HG03139 (cell line): ENCODE data around the gene AMIGO2.
"Not testable (repeated sequence)": the region's sequence is repeated elsewhere in the genome, so short reads cannot be mapped to it uniquely, and the experiment has no call there.

Experiments
- ATAC-seq: cut with Tn5 transposase; IDR thresholded peaks from one replicate; pipeline ENCODE4 v1.9.1; 2021; ENCODE audit not compliant: unreplicated experiment

AMIGO2 gene

DNA sequence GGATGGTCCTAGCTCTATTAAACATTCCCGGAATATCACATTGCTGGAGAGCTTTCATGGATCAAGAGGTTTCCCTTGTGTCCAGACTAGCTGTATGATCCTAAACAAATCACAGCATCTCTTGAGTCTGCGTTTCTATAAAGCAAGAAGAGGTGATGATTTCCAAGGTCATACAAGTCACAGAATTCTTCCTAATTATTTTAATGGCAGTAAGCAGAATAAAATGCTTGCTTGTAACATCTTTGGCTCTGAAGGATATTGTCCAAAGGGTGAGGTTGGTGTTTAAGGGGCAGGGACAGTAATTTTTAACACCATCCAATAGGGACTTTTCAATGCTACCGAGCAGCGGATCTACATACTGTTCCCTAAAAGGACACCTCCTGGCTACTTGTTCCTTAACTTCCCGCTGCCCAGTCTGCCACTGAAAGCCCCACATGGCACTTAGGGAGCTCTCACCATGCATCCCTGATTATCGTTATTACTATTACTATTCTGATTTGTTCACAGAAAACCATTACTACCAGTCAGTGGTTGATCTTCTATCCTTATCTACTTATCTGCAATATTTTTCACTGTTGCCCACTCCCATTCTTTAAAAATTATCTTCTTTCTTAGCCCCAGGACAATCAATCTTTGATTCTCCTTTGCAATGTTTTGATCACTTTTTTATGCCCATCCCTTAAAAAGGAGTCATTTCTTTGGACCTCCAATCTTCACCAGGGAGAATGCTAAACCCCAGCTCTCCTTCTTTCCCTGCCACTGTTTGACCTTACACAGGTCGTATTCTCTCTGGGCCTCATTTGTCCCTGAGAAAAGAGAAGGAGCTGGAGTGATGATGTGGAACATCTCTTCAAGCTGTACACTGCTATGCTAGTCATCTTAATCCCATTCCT is 4.3 kb downstream of the AMIGO2 start:
- no peak for ATAC-seq

DNA sequence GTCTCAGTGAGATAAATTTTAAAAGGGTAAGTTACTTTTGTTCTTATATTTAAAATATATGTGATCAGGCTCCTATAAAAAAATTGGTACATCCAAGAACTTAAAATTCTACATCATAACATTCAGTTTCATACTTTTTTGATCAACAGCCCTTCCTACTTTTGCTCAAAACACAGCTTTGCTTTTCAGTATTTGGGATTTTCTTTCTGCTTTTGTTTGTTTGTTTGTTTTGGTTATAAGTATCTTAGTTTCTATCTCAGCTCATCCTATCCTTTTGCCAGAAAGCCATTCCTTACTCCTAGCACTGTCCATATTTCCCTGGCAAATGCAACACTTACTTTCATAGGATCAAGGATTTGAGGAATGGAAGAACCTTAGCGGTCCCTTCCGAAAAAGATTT is 5.0 kb downstream of the AMIGO2 start:
- no peak for ATAC-seq

DNA sequence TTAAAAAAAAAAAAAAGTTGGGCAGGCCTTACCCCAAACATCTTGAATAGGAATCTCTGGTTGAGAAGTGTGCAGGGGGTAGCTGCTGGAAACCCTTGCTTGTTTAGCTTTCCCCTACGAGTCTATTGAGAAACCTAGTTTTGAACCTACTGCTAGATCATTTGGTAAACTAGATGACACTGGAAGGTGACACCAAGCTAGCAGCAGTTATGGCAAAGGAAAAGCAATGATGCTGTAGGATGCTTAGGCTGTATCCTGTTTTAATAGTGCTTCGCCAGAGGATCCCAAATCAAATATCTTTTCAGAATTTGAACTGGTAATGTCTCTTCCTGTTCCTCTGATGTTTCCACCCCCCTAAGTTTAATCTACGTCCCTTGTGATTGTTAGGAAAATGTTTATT is 5.8 kb downstream of the AMIGO2 start:
- no peak for ATAC-seq

DNA sequence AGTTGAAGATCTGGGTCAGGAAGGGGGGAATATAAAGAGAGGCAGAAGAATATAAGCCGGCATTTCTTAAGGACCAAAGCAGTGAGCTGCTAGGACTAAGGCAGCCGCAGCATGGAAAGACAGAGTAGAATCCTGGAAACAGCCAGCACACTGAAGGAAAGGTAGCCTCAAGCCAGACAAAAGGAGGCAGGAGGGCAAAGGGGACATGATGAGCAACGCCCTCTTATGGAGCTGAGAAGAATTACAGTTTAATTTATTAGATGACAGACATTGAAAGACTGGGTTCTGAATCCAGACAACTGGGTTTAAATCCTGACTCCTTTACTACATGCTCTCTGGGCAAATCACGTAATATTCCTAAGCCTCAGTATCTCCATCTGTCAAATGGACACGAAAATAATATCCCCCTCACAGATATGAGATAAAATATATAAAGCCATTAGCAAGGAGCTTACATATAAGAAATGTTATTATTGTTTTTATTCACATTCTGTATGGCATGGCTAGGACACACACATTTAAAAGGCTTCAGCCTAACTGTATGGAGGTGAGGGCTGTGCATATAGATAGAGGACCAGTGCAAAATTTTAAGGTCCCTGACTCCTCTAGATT is 8.4 kb downstream of the AMIGO2 start:
- ATAC-seq, result no peak

DNA sequence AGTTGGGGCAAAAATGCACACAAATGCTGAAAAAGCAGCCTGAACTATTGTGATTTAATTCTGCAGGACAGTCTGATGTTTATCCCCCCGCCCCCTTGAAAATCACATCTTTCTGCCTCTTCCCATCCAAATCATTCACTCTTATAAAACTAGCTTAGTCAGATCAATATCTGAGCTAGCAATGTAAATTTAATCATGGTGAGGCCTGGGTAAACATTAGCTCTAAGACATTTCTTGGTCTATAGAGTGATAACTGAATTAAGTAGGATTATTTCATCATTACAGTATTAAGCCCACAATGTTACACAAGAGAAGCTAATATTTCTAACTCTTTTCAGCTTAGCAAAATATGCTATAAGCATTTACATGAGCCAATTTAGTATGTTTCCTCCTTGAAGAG is 9.4 kb downstream of the AMIGO2 start:
- no peak for ATAC-seq

DNA sequence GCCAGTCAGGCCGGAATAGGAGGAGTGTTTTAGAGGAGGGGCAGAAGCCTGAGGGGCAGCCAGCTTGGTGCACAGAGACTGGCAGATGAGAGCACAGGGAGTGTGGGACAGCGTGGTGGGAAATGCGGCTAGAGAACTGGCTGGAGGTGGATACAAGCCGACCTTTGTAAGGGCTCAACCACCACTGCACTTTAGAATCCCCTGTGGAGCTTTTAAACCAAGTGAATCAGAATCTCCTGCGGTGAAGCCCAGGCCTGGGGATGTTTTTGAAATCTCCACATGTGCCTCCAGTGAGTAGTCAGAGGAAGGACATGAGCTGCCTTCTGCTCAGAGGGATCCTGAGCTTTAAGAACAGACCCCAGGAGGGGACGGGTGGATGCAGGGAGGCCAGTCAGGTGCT is 11.2 kb downstream of the AMIGO2 start:
- ATAC-seq, result no peak

DNA sequence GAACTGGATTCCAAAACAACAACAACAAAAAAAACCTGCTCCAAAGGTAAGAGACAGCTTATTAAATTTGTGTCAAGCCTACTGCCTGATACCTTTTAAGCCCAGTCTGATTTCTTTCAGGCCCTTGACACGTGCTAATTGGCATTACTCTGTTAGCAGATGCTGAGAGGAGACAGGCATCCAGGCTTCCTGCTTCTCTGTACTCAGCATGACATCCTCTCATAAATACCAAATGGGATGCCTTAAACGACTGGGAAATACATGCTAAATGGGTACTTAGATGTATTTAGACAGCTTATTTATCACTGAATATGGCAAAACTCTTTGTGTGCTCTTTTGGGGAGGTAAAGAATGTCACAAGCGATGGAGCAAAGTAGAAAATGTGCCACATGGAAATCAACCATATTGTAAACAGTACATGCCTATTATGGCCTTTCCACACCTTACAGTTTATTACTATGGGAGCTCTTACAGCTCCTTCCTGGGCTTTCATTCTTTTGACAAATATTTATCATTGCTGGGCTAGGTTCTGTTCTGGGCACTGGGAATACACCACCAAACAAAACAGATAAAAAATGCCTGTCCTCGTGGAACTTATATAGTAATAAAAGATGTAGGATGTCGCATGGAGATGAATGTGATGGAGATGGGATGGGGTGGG is 11.9 kb downstream of the AMIGO2 start:
- no peak for ATAC-seq

DNA sequence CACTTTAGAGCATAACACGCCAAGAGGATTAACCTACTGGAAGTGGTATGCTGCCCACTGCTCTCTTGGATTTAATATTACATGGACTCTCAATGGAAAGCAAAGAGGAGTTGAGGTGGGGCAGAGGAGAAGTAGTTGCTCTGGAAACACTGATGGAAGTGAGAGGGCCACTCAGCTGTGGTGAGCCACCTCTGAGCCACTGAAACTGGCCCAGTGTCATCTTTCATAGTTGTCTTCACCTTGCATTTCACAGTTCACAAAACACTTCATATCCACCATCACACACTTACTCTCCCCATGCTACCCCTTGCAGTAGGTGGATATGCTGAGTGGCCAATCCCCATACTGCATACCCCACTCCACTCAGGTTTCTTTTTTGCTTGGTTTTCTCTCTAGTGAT is 12.6 kb downstream of the AMIGO2 start:
- ATAC-seq, result no peak

DNA sequence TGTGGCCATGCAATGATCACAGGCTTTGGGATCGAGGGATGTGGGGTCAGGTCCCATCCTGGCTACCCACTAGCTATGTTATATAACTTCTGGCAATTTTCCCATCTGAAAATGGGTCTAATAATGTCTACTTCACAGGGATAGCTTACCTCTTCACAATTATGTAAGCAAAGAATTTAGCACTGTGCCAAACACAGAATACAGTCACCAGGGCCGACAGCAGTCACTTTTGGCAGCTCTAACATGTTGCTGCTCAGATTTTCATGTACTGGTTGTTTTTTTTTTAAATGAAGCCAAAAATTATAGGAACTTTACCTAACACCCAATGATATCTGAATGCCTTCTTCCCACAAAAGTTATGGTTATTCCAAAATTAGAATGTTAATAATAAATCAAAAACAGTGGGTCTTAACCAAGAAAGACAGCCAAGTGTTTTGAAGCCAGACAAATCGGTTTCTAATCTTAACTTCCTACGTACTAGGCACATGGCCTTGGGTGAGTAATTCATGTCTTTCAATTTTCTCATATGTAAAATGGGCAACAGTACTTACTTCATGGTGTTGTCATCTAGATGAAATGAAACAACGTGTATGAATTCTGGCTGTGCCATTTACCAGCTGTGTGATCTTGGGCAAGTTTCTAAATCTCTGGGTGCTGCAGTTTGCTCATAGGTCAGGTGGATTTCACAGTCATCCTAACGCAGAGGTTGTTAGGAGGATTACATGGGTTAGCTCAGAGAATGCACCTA is 13.3 kb downstream of the AMIGO2 start:
- no peak for ATAC-seq

DNA sequence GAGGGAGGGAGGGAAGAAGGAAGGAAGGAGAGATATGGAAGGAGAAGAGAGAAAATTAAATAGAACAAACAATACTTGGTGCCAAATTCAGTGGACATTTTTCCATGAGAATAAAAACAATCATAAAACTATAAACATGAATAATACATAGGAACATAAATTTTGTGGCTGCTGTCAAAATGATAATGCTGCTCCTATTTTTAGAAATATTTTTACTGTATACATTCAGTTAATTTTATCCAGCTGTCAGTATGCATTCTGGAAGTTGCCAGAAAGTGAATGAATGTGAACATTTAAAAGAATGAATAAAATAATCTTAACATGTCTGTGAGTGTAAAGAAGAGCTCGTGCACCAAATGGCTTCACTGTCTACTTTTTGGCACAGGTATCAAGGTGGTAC is 14.2 kb downstream of the AMIGO2 start:
- no peak for ATAC-seq

DNA sequence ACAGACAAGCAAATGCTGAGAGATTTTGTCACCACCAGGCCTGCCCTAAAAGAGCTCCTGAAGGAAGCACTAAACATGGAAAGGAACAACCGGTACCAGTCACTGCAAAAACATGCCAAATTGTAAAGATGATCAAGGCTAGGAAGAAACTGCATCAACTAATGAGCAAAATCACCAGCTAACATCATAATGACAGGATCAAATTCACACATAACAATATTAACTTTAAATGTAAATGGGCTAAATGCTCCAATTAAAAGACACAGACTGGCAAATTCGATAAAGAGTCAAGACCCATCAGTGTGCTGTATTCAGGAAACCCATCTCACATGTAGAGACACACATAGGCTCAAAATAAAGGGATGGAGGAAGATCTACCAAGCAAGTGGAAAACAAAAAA is 21.1 kb downstream of the AMIGO2 start:
- not testable (repeated sequence) for ATAC-seq

DNA sequence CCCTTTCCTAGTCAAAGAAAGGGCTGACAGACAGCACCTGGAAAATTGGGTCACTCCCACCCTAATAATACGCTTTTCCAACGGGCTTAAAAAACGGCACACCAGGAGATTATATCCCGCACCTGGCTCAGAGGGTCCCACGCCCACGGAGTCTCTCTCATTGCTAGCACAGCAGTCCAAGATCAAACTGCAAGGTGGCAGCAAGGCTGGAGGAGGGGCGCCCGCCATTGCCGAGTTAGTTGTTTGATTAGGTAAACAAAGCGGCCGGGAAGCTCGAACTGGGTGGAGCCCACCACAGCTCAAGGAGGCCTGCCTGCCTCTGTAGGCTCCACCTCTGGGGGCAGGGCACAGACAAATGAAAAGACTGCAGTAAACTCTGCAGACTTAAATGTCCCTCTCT is 22.8 kb downstream of the AMIGO2 start:
- ATAC-seq, result not testable (repeated sequence)

DNA sequence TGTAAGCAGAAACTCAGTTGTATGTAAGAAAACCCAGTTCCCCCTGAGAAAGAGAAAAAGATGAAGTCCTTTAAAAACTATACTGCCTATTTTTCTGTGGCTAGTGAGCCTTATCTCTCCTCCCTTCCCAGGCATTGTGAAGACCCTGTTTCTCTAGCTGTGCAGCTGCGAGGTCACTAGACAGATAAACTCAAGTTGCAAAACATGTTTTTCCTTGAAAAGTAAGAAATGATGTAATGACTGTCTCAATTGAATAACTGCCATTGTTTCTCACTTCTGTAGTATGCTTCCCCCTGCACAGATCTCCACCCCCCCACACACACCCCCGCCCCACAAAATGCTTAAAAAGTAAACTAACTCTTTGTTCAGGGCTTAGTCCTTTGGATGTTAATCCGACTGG is 23.9 kb downstream of the AMIGO2 start:
- not testable (repeated sequence) for ATAC-seq

DNA sequence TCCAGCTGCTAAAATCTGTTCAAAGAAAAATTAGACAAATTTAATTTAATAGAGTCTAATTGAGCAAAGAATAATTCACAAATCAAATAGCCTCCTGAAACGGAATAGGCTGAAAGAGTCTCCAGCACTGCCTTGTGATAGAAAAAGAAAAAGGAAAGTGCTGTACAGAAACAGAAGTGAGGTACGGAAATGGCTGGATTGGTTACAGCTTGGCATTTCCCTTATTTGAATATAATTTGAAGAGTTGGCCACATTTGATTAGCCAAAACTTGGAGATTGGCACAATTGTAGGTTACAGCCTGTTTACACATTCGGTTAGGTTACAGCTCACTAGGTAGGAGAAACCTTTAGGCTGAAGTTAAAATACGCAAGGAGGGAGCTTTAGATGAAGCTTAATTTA is 25.1 kb downstream of the AMIGO2 start:
- ATAC-seq, result no peak

DNA sequence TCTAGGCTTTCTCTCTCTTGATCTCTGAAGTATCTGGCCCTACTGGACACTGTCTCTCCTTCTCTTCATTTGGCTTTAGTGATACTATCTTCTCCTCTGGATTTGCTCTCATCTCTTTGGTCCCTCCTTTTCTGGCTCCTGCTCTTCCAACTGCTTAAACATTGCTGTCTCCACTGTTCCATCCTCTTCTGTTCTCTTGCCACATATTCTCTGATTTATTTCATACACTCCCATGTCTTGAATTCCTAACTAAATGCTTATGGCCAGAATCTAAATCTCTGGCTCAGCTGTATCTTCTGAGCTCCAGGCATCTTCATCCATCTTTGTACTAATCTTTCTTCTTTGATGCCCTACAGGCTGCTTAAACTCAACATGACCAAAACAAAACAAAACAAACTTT is 25.8 kb downstream of the AMIGO2 start:
- no peak for ATAC-seq

DNA sequence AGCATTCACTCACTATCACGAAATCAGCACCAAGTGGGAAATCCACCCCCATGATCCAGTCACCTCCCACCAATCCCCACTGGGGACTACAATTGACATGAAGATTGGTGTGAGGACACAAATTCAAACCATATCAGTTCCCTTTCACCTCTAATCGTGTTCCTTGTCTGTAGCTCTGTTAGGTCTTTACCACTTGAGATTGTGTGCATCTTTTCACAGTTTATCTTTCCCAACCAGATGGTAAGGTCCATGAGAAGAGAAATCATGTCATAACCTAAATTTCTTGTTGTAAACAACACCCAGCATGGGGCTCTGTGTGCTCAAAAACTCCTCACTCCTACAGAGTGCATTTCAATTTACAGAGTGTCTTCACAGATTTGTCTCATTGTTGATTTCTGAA is 27.5 kb downstream of the AMIGO2 start:
- no peak for ATAC-seq

DNA sequence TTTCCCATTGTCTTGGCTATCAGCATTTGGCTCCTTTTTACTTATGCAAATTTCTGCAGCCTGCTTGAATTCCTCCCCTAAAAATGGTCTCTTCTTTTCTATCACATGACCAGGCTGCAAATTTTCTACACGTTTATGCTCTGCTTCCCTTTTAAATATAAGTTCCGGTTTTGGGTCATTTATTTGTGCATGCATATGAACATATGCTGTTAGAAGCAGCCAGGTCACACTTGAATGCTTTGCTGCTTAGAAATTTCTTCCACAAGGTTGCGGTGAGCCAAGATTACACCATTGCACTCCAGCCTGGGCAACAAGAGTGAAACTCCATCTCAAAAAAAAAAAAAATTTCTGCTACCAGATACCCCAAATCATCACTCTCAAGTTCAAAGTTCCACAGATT is 28.5 kb downstream of the AMIGO2 start:
- not testable (repeated sequence) for ATAC-seq

DNA sequence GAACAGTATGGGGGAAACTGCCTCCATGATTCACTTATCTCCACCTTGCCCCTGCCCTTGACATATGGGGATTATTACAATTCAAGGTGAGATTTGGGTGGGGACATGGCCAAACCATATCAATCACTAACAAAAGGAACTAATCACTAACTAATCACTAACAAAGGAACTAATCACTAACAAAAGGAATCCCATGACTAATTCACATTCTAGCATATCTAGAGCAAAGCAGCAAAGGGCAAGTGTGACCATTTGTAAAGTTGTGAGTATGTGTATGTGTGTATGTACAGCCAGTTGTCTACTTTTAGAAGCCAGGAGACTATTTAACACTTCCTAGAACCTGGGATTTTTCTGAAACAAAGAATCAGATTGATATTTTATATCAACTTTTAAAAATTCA is 31.2 kb downstream of the AMIGO2 start:
- ATAC-seq, result no peak

DNA sequence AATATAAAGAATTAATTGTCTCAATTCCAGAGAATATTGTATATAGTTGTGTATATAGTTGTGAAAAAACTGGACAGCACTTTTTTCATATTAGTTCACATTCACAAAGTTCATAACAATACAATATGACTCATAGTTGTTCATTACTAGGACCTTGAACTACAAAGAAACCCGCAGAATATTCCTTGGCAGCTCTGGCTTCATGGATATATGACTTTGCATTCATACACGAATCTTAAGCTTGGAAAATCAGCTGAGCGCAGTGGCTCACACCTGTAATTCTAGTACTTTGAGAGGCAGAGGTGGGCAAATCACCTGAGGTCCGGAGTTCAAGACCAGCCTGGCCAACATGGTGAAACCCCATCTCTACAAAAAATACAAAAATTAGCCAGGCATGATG is 38.4 kb downstream of the AMIGO2 start:
- no peak for ATAC-seq

DNA sequence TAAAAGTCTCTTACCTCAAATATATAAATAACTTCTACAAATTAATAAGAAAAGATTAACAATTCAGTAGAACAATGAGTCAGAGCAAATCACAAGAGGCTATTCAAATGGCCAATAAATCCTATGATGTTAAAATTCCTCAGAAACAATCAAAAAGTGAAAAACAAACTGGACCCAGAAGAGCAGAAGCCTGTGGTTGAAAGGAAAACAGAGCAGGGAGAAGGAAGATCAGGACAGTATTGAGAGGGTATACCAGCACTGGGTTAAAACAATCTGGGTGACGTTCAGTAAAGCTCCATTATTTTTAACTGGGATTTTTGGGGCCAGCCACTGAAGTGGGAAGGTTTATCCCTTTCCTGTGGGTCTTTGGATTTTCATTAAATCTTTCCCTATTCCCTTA is 40.0 kb downstream of the AMIGO2 start:
- no peak for ATAC-seq

DNA sequence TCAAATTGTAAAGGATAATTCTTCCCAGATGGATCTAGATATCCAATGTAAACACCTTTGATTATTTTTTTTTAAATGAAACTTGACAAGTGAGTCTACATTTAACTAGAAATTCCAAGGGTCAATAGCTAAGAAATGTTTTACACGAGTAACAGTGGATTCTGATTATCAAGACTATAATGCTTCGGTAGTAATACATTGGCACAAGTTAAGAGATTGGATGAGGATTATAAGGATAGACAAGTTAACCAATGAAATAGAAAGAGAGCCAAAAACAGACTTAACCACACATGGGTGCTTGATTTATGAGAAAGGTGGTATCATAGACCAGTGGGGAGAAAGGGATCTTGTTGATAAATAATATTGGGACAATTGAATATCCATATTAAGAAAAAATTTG is 40.7 kb downstream of the AMIGO2 start:
- no peak for ATAC-seq
